Stimulated activated CD4-positive, alpha-beta T cell treated with anti-CD3 and anti-CD28 coated beads, Interleukin-12 subunit alpha, Interleukin-12 subunit beta, amount 100 ng/mL, for 4 hours (primary cell): ENCODE measurements around the gene CKM.
"Not testable (repeated sequence)": the region's sequence is repeated elsewhere in the genome, so short reads cannot be mapped to it uniquely, and the experiment has no call there.

Experiments used
- DNase-seq: peaks from one replicate; pipeline ENCODE4 v3.0.0-alpha.2; 2020

Gene CKM

GRCh38 chr19:45348367-45349125, 25.9 kb upstream of the CKM start:
- no peak for DNase-seq

- DNase-seq: no peak
Measured at GRCh38 chr19:45347570-45348366, 25.1 kb upstream of the CKM start.

- DNase-seq: no peak
Measured at GRCh38 chr19:45346449-45346848, 23.8 kb upstream of the CKM start.

- DNase-seq: no peak
Measured at GRCh38 chr19:45345506-45345860, 22.8 kb upstream of the CKM start.

GRCh38 chr19:45344621-45345505, 22.2 kb upstream of the CKM start:
- no peak for DNase-seq

- no peak for DNase-seq
Measured at GRCh38 chr19:45342911-45343310, 20.2 kb upstream of the CKM start.

- no peak for DNase-seq
Measured at GRCh38 chr19:45340899-45341453, 18.3 kb upstream of the CKM start.

- DNase-seq: peak; percentile 24
Measured at GRCh38 chr19:45340232-45340898, 17.7 kb upstream of the CKM start, which contains the start of gene KLC3. KLC3 (plus strand) TSS chr19:45340750; CDS start chr19:45345542, 4,792 bp downstream.

- DNase-seq: no peak
Measured at GRCh38 chr19:45339629-45340028, 17.0 kb upstream of the CKM start.

- DNase-seq: no peak
Measured at GRCh38 chr19:45336696-45337251, 14.1 kb upstream of the CKM start.

- not testable (repeated sequence) for DNase-seq
Measured at GRCh38 chr19:45334881-45335280, 12.2 kb upstream of the CKM start.

GRCh38 chr19:45333609-45334303, 11.1 kb upstream of the CKM start:
- no peak for DNase-seq

- no peak for DNase-seq
Measured at GRCh38 chr19:45331411-45331810, 8.7 kb upstream of the CKM start.

GRCh38 chr19:45327404-45328143, 4.9 kb upstream of the CKM start:
- DNase-seq: no peak

GRCh38 chr19:45324349-45324907, 1.8 kb upstream of the CKM start:
- no peak for DNase-seq

GRCh38 chr19:45323671-45324081, 1.0 kb upstream of the CKM start:
- DNase-seq: no peak

GRCh38 chr19:45322311-45322710, 364 bp downstream of the CKM start:
- DNase-seq: no peak

- no peak for DNase-seq
Measured at GRCh38 chr19:45321848-45322247, 827 bp downstream of the CKM start.

GRCh38 chr19:45320997-45321775, 1.5 kb downstream of the CKM start:
- no peak for DNase-seq
